GM10266 (cell line): ENCODE results near the gene MYBPH.

ENCODE experiments used
- DNase-seq: peaks from one replicate; pipeline ENCODE4 v3.0.0; 2012; ENCODE audit errors: extremely low spot score
- TF ChIP-seq, protein P1 (sequence below): IDR thresholded peaks from 2 replicates; pipeline ENCODE4 v1.5.1; 2012; ENCODE audit warnings: mild to moderate bottlenecking, low read depth; ENCODE audit not compliant: control insufficient read depth, insufficient read depth; ENCODE audit errors: missing control alignments

The MYBPH gene

DNA sequence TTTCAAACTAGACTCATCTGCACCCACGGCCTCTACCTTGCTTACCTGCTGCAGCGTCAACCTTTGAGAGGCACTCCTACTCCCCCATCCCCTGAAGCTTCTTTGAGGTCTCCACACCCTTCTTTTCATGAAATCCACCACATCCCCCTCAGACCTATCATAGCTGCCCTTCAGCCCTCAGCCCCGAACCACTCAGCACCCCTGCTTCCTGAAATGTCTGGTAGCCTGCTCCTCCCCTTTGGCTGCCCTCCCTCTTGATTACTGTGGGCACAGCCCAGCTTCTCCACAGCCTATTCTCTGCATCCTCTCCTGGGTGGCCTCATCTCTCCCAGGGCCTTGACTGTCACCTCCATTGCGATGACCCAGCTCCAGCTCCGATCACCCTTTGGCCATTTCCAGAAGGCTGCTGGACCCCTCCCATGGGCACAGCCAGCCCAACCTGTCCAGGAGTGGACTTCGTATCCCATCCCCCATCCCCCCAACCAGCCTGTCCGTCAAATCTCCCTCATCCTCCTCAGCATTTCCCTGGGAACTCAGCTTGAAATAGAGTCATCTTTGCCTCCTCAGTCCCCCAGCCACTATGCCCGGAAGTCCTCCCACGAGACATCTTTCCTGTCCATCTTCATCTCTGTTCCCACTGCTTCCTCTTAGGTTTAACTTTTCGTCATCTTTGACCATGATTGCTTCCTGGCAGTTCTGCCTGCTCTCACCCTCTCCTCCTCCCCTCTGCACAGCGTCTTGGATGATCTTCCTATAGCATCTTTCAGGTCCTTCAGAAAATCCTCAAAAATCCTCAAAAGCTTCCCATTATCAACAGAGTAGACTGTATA, 54.2 kb downstream of the MYBPH start:
- TF ChIP-seq, protein P1, sequence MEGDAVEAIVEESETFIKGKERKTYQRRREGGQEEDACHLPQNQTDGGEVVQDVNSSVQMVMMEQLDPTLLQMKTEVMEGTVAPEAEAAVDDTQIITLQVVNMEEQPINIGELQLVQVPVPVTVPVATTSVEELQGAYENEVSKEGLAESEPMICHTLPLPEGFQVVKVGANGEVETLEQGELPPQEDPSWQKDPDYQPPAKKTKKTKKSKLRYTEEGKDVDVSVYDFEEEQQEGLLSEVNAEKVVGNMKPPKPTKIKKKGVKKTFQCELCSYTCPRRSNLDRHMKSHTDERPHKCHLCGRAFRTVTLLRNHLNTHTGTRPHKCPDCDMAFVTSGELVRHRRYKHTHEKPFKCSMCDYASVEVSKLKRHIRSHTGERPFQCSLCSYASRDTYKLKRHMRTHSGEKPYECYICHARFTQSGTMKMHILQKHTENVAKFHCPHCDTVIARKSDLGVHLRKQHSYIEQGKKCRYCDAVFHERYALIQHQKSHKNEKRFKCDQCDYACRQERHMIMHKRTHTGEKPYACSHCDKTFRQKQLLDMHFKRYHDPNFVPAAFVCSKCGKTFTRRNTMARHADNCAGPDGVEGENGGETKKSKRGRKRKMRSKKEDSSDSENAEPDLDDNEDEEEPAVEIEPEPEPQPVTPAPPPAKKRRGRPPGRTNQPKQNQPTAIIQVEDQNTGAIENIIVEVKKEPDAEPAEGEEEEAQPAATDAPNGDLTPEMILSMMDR = no peak
- DNase-seq = no peak

DNA sequence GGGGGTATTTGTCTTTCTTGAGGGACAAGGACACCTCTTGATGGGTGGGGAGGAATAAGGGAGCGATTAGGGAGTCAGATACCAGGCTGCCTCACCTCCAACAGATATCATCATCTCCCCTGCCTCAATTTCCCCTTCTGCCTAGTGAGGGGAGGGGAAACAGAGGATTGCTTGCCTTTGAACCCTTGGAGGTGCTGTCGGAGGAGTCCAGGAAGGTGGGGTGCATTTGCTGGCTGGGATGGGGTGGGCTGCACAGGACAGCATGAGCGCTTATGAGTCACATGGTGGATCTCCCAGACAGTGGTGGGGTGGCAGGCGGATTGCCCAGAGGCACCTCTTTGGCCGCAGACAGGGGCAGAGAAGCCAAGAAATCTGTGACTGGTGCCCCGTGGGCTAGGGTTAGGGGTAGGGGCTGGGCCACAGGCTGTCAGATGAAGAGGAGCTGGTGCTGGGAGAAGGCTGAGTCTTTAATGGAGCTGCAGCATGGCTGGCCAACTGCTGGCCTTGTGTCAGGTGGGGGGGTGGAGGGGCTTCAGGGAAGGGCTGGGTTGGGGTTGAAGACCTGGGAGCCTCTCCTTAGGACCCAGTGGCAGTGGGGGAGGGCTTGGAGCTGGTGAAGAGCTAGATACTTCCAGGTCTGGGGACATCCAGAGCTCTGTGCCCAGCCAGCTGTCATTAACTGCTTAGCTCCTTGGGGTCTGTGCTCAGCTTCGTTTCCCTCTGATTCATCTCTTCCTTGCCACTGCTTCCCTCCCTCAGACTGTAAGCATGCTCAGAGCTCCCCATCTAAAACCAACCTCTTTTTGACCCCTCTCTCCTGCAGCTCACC, 55.1 kb downstream of the MYBPH start:
- DNase-seq = no peak
- TF ChIP-seq, protein P1 = no peak
